ENCODE measurements around the gene ZDHHC7.
A peak's percentile ranks its signal among the peaks of the same experiment; 100 is the strongest.
"Not testable (repeated sequence)": the region's sequence is repeated elsewhere in the genome, so short reads cannot be mapped to it uniquely, and the experiment has no call there.

ZDHHC7 gene

DNA sequence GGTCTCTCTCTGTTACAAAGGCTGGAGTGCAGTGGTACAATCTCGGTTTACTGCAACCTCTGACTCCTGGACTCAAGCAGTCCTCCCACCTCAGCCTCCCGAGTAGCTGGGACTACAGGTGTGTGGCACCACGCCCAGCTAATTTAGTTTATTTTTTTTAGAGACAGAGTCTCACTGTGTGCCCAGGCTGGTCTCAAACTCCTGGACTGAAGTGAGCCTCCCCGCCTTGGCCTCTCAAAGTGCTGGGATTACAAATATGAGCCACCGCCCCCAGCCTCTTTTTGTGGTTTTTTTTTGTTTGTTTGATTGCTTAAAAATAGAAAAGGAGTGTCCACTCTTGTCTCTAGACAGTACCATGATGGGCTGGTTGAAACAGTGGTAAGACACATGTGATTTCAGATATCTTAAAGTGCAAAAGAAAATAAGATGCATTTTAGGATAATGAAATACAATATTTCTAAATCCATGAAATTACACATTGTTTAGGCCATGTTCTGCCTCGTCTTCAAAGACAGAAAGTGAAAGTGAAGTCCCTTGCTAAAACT, 43.7 kb upstream of the ZDHHC7 start:
- Histone ChIP-seq H3K27ac (peak overlapping the region in 1 of 2 donors; percentile 77), H3K4me3 (peak overlapping the region; percentile 61)
- no peak for DNase-seq (ENCODE audit: low spot score)
- TF ChIP-seq, protein P1, sequence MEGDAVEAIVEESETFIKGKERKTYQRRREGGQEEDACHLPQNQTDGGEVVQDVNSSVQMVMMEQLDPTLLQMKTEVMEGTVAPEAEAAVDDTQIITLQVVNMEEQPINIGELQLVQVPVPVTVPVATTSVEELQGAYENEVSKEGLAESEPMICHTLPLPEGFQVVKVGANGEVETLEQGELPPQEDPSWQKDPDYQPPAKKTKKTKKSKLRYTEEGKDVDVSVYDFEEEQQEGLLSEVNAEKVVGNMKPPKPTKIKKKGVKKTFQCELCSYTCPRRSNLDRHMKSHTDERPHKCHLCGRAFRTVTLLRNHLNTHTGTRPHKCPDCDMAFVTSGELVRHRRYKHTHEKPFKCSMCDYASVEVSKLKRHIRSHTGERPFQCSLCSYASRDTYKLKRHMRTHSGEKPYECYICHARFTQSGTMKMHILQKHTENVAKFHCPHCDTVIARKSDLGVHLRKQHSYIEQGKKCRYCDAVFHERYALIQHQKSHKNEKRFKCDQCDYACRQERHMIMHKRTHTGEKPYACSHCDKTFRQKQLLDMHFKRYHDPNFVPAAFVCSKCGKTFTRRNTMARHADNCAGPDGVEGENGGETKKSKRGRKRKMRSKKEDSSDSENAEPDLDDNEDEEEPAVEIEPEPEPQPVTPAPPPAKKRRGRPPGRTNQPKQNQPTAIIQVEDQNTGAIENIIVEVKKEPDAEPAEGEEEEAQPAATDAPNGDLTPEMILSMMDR (IDR thresholded peaks at IDR 0.05): no peak

DNA sequence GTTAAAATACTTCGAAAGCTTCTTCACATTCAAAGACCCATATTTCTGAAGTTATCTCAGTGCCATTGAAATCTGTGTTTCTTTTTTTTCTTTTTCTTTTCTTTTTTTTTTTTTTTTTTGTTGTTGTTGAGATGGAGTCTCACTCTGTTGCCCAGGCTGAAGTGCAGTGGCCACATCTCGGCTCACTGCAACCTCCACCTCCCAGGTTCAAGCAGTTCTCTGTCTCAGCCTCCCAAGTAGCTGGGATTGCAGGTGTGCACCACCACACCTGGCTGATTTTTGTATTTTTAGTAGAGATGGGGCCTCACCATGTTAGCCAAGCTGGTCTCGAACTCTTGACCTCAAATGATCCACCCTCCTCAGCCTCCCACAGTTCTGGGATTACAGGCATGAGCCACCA, 43.0 kb upstream of the ZDHHC7 start:
- H3K4me3 ChIP-seq; H3K27ac ChIP-seq; DNase-seq (ENCODE audit: low spot score): not testable (repeated sequence)

DNA sequence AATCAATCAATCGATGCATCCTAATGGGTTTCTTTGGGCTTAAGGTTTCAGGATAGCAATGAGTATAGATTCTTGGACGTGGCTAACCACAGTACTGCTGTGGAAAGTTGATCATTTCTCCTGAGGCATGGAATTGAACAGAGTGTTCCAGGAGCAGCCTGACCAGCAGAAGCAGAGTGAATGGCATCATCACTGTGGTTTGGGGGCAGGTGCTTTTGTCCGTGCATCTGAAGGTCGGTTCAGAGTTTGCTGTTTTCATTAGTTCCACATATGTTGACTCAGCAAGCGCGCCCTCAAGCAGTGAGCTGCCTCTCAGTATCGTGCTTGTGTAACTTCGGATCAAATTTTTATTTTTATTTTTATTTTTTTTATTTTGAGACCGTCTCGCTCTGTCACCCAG, 41.2 kb upstream of the ZDHHC7 start:
- DNase-seq (ENCODE audit: low spot score): no peak
- TF ChIP-seq, protein P1 (IDR thresholded peaks at IDR 0.05): no peak
- H3K27ac ChIP-seq: no peak overlapping the region
- no peak overlapping the region for H3K4me3 ChIP-seq

DNA sequence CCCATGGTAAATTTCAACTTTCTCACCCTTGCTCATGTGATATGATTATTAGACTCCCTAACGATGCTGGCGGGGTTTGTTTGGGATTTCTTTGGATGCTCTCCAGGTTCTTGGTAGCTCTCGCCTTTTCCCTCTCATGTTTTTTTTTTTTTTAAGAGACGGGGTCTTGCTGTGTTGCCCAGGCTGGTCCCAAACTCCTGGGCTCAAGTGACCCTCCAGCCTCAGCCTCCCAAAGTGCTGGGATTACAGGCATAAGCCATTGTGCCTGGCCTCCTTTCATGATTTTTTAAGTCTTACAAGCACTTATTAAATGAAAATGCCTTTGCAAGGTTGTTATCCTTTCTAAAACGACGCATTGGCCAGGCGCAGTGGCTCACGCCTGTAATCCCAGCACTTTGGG, 40.3 kb upstream of the ZDHHC7 start:
- TF ChIP-seq, protein P1 (IDR thresholded peaks at IDR 0.05): no peak
- Histone ChIP-seq H3K4me3 (no peak overlapping the region), H3K27ac (no peak overlapping the region)
- DNase-seq (ENCODE audit: low spot score): no peak

DNA sequence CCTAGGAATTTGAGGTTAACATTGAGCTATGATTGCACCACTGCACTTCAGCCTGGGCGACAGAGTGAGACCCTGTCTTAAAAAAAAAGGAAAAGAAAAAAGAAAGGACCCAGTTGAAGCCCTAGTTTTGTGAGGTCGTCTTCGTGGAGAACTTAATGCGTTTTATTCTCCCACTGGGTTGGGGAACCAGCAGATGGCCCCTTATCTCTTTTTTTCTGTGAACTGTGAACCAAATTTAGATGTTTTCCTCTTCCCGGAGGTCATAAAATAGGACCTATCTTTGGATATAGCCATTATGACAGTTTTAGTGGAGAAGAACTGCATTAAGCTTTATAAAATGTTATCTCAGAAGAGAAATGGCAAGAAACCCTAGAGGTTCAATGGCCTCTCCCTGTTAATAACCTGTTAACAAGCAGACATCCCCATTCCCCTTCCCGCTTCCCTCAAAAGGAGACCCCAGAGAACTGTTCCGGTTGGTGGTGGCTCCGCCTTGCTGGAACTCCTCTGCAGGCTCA, 39.8 kb upstream of the ZDHHC7 start:
- TF ChIP-seq, protein P1 (IDR thresholded peaks at IDR 0.05): no peak
- DNase-seq (ENCODE audit: low spot score): no peak
- Histone ChIP-seq H3K4me3 (no peak overlapping the region), H3K27ac (no peak overlapping the region)

DNA sequence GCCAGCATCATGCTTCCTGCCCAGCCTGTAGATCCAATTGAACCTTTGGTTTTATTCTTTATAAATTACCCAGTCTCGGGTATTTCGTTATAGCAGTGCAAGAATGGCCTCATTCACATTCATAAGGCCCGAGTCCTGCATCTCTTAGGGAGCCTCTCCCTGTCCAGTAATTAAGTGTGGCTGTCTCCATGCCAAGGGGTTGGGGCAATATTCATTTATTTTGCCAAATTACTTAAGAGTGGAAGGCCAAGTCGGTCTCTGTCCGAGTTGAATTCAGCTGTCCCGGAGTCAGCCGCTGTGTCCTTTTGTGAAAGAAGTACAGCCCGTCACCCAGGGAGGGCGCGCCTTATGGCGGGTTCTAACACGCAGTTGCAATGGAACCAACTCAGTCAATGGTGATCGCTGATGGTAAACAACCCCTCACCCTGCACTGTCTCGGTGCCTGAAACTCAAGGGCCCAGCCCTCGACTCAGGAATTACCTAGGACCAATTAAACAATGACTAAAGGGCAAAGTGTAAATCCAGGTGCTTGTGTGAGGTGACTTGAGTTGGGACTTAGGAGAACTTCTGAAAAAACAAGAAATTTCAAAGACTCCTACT, 38.5 kb upstream of the ZDHHC7 start:
- TF ChIP-seq, protein P1 (IDR thresholded peaks at IDR 0.05): no peak
- no peak for DNase-seq (ENCODE audit: low spot score)
- Histone ChIP-seq H3K4me3 (no peak overlapping the region), H3K27ac (no peak overlapping the region)

DNA sequence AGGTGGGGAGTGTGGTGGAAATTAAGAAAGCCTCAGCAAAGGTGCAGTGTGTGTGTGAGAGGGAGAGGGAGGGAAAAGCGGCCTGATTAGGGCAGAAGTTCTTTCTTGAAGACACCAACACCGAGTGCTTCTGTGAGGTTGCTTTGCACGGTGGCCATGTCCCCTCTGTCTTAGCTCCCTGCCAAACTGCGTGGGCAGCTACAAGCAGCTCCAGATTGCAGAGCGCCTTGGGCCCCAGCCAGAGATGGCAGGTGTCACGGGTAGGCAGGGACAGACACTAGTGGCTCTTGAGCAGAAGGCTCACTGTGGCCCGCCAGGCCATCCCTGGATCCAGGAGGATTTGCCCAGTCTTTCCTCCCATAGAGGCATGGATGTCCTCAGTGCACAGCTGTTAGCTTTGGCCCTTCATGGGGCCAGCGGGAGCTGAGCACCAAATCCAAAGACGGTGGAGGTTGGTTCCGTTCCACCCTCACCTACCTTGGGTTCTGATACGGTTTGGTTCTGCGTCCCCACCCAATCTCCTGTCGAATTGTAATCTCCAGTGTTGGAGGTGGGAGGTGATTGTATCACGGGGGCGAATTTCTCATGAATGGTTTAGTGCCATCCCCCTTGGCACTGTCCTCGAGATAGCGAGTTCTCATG, 37.7 kb upstream of the ZDHHC7 start:
- TF ChIP-seq, protein P1 (IDR thresholded peaks at IDR 0.05): no peak
- no peak for DNase-seq (ENCODE audit: low spot score)
- Histone ChIP-seq H3K27ac (no peak overlapping the region), H3K4me3 (no peak overlapping the region)

All from coronary artery (tissue), 2 donors.